HG03196 (cell line): Measurements from ENCODE around the gene DNAH2.

Experiments
- ATAC-seq: cut with Tn5 transposase; IDR thresholded peaks from one replicate; pipeline ENCODE4 v1.9.1; 2021; ENCODE audit not compliant: unreplicated experiment

The DNAH2 gene

DNA sequence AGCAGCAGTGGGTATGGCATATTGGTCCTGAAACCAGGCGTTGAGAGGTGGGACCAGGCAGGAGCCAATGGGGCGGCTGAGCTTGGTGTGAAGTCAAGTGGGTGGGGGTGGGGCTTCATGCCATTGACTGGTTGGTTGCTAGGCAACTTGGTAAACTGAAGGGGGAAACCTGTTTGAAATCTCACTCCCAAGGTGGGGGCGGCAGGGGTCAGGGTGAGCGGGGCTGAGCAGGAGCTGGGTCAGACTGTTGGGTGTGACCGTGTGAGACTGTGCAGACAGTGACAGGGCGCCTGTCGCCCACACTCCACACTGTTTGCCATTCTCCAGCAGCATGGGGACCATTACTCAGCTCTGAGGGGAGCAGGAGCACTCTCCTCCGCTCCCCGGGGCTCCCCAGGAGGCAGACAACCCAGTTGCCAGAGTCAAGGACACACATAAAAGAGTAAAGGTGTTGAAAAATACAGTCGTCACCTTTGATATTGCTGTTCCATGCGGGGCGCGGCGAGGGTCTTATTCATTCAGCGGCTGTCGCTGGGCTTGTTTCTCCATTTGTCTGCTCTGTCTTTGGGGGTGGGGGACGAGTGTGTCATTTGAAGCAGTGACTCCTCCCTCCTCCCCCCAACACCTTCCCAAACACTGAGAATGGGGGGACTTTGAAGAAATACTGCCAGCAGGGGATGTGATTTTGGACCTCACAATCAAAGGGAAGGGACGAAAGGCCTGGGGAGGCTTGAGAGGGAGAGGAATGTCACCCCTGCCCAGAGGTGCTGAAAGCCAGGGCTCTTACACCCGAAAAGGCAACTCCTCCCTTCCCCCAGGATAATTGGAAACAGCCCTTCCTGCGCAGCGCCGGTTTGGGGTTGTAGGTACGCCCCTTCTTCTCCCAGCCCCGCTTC lies 13.7 kb upstream of the DNAH2 start:
- no peak for ATAC-seq

DNA sequence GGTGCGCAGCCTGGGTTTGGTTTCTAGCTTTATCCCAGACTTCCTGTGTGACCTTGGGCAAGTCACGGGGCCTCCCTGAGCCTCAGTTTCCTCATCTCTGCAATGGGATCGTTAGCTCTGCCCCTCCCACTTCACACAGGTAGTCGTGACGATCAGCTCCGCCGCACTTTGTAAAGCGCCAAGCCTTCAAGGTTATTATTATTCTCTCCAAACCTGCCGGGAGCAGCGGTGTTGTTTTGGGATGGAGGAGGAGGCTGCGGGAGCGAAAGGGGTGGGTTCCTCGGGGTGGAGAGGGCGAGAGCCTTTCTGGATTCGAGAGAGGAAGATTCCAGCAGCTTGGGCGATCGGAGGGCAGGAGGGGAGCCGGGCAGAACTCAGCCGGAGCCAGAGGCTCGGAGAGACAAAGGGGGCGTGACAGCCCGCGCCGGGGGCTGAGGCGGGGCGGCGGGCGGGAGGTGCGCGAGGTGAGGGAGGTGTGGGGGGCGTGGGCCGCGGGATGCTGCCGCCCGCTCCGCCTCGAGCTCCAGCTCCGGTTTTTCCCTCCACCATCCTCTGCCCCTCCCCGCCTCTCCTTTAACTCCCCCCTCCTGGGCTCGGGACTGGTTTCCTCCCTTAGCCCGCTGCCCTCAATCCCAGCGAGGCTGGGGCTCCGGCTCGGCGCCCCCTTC lies 12.8 kb upstream of the DNAH2 start, which contains the start of gene EFNB3:
Gene EFNB3, plus strand, starts transcription at position 602 of the 668 bp plus-strand sequence. CDS start 397 bp downstream, outside the sequence.
- no peak for ATAC-seq

DNA sequence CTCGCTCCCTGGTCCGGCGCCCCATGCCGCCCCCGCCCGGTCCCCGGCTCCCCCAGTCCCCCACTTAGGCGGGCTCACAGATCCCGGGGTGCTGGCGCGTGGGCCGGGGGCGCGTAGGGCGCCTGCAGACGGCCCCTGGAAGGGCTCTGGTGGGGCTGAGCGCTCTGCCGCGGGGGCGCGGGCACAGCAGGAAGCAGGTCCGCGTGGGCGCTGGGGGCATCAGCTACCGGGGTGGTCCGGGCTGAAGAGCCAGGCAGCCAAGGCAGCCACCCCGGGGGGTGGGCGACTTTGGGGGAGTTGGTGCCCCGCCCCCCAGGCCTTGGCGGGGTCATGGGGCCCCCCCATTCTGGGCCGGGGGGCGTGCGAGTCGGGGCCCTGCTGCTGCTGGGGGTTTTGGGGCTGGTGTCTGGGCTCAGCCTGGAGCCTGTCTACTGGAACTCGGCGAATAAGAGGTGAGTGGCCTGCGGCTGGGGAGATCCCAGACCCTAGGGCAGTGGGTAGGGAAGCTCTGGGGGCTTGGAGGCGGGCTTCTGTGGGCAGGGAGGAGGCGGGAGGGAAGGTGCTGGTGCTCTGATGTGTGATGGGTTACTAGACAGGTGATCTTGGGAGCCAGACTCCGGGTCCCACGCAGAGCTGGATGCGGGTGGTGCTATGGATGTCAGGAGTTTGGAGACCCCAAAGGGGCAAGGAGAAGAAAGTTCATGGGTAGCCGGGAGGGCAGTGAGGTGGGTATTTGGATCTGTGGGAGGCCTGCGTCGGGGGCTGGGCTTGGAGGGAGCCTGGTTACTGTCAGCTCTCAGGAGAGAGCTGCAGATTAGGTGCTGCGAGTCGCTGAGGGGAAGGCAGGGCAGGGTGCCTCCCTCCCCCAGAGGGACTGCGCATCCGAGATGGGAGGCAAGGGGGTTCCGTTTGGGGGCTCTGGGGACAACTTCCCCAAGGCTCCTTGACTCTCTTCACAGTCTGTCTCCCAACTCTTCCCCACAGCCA lies 12.0 kb upstream of the DNAH2 start:
- no peak for ATAC-seq

DNA sequence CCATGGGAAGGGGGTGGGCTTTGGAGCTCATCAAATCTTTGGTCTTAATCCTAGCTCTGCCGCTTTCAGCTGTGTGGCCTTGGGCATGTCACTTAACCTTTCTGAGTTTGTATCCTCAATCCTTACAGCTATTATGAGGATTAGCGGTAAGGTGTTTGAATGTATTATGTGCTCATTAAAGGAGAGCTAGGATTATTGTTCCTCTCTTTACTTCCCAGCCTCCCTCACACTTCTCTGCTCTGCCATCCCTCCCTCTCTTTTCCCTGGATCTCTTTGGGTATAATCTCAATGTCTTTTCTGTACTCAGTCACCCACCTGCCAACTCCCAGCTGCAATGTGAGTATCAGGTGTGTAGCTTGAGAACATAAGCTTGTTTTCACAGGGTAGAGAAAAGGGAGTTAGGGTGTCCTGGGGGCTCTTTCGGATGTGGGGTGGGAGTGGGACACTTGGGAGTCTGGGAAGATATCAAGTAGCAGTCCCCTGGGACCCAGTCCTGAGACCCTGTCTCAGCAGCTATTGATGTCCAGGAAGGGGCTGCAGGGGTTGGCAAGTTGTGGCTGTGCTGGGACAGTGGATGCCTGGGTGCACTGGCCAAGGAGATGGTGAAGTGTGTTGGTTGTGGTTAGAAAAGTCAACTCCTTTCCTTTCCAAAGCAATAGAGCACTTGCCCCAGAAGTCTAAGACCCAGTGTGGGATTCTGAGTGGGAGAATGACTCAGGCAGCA lies 10.8 kb upstream of the DNAH2 start:
- no peak for ATAC-seq

DNA sequence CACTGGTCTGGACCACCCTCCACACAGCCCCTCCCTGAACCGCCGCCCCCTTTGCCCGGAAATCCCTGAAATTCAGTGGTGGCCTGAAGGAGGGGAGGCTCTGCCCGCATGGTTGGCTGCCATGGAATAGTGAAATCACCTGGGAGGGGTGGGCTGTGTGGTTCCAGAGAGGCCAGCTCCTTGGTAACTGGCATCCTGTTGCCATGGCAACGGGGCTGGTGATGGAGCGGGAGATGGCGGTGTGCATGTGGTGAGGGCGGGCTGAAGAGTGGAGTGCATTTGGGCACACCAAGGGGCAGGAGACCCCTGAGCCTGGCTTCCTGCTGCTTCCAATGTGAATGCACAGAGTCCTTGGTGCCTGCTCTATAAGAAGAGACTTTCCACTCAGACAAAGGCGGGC lies 10.1 kb upstream of the DNAH2 start:
- ATAC-seq, result no peak

DNA sequence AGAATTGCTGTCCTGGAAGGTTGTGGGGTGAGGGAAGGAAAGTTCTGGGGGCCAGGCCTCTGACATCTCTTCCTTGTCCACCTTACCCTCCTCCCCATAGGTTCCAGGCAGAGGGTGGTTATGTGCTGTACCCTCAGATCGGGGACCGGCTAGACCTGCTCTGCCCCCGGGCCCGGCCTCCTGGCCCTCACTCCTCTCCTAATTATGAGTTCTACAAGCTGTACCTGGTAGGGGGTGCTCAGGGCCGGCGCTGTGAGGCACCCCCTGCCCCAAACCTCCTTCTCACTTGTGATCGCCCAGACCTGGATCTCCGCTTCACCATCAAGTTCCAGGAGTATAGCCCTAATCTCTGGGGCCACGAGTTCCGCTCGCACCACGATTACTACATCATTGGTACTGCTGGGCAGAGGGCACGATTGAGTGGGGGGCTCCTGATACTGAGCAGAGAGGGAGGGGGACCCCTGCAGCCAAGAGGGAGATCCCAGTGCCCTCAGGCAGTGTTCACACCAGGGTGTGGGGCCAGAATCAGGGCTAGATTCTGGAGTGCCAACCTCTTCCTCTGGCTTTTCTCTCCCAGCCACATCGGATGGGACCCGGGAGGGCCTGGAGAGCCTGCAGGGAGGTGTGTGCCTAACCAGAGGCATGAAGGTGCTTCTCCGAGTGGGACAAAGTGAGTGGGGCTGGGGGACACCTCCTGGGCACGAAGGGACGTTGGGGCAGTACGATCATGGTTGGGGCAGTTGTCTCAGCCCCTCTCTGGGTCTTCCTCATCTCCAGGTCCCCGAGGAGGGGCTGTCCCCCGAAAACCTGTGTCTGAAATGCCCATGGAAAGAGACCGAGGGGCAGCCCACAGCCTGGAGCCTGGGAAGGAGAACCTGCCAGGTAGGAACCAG lies 9.4 kb upstream of the DNAH2 start:
- ATAC-seq, result no peak

DNA sequence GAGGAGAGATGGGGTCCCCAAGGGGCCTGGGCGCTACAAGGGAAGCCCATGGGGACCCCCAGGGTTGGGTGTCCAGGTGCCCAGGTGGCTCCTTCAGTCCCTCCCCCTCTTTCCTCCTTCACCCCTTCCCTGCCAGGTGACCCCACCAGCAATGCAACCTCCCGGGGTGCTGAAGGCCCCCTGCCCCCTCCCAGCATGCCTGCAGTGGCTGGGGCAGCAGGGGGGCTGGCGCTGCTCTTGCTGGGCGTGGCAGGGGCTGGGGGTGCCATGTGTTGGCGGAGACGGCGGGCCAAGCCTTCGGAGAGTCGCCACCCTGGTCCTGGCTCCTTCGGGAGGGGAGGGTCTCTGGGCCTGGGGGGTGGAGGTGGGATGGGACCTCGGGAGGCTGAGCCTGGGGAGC lies 8.5 kb upstream of the DNAH2 start:
- no peak for ATAC-seq

DNA sequence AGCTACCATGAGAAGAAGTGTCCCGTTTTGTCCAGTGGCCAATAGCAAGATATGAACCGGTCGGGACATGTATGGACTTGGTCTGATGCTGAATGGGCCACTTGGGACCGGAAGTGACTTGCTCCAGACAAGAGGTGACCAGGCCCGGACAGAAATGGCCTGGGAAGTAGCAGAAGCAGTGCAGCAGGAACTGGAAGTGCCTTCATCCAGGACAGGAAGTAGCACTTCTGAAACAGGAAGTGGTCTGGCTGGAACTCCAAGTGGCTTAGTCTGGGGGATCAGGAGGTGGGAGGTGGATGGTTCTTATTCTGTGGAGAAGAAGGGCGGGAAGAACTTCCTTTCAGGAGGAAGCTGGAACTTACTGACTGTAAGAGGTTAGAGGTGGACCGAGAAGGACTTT lies 7.2 kb upstream of the DNAH2 start:
- no peak for ATAC-seq

DNA sequence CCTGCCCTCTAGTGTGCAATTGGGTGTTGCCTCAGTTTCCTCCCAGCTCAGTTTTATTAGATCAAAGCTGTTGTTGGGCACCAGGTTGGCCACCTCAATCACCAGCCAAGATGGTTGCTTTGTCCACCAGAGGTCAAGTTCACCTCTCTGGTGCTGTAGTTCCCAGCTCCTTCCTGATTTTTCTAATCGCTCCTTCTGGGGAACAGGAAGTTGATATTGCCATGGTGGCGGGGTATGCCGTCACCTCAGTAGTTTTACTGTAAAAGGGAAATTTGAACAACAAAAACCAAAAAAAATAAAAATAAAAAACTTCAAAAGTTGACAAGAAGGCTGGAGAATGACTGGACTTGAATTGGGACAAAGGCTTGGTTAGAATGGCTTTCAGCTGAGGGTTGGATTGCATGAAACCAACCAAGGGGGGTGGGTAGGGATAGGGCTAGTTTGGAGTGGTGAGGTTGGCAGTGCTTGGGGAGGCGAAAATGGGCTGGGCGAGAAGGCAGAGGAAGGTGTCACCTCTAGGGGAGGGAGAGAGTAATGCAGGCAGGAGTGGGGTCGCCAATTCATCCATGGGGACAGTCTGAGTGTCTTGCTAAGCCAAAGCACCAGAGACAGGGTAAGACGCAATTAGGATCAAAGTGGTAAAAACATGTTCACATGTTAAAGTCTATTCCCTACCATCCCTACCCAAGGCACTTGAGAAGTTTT lies 6.3 kb upstream of the DNAH2 start:
- no peak for ATAC-seq

DNA sequence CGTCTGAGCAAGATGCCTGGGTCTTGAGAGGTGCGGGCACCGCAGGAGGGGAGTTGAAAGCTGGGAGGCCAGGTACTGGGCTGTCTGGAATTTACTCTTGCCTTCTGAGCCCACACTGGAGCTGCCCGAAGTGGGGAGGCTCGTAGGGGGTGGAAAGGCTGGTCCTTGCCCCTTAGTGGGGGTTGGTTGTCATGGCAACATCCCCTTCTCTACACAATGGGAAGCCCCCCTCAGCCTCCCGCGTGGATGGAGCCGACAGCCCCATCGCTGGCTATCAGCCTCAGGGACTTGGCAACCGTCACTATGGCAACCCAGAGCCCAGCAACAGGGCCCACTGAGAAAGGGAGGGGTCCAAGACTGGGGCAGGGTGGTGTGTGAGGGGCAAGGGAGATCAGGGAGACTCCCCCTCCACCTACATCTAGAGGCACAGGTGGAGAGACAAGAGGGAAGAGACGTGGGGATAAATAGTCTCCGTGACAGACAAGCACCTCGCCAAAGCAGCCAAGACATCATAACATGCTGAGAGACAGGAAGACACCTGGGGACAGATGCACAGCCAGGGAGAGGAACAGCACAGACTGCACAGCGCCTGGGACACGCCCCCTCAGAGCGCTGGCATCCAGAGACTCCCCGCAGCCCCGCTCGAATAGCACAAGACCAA lies 5.3 kb upstream of the DNAH2 start:
- ATAC-seq, result no peak

DNA sequence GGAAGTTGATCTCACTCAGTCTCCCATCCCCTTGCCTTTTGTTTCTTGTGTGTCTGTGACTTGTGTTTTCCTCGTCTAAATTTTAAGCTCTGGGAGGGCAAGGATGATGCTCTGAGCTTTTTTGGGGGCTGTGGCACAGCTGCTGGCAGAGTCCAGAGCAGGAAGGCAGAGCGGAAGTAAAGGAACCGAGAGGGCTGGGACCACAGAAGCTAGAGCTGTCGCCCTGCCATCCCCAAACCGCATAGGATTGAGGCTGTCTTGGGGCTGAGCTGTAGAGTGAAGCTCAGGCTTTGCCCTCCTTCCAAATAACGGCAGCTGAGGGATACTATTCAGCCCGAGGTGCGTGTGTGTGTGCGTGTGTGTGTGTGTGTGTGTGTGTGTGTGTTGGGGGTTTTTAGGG lies 3.8 kb upstream of the DNAH2 start:
- ATAC-seq, result no peak

DNA sequence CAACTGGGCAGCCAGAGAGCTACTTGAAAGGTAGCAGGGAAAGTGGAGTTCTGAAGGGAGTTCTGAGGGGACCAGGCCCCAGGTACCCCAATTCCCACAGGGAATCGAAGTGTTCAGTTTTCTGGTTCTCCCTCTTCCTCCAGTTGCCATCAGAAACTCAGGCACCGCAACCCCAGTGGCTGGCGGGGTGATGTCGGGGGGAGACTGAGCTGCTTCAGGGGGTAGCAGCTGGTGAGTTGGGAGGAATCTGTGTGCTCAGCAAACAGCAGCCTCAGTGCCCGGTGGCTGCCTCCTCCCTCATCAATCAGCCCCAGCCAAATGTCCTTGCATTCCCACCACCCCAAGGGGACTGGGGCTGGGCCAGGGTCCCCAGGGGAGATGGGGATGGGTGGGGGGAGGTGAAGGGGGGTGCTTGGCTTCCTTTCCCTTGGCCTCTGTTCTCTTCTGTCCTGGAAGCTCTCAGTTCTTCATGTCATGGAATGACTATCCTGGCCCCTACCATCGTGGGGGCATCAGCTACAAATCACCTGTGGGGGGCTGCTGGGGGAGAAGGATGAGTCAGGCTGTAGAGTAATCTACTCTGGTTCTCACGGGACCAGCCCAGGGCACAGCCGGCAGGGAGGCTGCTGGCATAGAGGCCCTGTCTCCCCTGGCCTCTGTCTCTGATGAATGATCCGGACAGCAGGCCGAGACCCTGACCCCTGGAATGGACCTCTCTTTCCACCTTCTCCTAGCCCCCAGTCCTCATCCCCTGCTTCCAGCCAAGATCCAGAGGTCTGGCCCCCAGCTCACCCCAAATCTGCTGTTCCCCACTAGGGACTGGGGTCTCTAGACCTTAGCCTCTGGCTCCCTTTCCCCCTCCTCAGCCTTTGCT lies 2.6 kb upstream of the DNAH2 start:
- no peak for ATAC-seq

DNA sequence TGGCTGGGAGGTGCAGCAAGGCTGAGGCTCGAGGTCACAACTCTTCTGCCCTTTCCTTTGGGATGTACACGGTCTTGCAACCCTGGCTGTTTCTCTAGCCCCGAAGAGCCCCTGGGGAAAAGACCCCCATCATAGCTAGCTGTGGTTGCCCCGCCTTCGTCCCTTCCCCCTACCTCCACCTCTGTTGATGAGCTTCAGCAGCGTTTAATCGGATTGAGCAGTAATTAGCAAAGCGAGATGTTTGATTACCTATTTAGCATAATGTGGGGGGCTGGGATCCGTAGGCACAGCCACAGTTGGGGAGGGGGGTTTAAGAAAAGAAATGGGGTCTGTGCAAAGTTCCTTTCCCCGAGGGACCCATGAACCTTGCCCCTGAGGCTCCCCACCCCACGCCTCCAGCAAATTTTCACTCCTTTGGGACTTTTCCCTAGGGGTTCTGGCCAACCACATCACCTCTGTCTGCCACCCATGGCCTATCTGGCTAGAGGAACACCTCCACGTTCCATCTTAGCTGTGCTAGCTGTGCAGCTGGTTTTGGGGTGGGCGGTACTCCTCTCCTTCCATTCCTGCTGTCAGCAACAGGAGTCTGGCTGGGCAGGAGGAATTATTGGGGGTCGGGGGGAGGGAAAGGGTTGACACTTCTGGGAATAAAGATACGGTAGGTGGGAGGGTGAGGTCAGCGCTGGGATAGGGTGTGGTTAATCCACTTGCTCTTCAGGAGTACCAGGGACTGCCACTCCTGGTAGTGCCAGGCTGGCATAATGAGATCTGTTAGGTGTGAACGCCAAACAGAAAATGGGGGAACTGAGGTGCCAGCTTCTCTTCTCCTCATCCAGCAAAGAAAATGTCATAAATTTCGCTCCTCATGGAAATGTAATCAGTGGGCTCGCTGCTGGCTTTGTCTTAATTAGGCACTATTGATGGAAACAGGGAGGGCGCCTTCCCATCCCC lies 1.3 kb upstream of the DNAH2 start:
- ATAC-seq, result no peak

DNA sequence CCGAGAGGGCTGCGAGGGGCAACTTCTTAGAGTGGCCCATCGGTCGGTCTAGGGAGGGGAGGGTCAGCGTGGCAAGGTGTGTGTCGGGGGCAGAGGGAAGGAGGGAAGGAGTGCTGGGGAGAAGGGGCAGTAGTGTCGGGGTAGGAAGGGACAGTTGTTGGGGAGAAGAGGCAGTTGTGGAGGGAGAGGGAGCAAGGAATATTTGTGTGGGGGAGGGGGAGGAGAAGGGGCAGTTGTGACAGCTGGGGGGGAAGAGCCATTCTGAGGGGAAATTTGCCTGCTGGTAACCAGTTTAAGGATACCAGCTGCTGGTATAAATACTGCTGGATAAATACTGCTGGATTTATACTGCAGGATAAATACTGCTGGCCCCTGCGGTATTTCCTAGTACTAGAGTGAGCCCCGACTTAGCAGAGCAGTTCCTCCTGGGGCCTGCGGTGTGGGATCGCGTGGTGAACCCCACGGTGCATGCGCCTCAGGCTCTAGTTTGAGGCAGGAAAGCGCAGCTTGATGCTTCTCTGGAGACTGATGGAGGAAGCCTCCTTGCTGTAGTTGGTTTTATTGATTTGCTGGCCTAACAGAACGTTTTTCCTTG lies 309 bp downstream of the DNAH2 start:
- no peak for ATAC-seq

DNA sequence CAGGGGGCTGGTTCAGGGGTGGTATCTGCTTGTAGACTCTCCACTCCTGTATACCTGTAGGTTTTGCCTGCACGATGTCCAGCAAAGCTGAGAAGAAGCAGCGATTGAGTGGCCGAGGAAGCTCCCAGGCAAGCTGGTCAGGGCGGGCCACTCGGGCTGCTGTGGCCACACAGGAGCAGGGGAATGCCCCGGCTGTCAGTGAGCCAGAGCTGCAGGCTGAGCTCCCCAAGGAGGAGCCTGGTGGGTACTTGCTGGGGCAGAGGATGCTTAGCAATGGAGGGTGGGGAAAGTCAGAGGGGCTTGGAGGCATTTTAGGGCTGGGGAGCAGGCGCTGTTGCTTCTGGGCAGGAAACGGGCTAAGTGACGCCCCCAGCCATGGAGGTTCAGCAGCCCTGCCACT lies 2.1 kb downstream of the DNAH2 start:
- no peak for ATAC-seq

DNA sequence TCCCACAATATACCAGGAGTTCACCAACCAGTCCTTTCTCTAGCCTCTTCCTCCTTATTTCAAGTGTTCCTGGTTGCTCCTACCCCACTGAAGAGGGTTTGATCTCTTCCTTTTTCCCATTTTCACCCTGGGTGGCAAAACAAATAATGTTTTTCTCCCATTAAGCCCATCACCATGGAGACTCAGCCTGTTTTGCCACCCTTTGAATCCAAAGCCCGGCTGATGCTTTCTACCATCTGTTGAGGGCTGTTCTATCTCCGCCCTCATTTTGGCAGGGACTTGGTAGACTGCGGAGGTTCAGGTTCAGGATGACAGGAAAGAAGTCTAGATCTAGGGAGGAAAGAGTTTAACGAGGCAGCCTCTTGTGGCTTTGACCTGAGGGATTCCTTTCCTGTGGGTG lies 2.6 kb downstream of the DNAH2 start:
- ATAC-seq, result no peak
